Measurements from ENCODE around the gene GSTA1. TPM values are rescaled to one million over a fixed set of nuclear protein-coding genes. Genes with fewer than 3 reads are reported as not detected.
"Not testable (repeated sequence)": the region's sequence is repeated elsewhere in the genome, so short reads cannot be mapped to it uniquely, and the experiment has no call there.

The GSTA1 gene
- total RNA-seq, 1 experiment from 2014 or later: not detected

GRCh38 chr6:52808660-52809059 lies 5.0 kb upstream of the GSTA1 start:
- no peak for DNase-seq (ENCODE audit: low spot score)

GRCh38 chr6:52802806-52803205 lies 810 bp downstream of the GSTA1 start:
- DNase-seq (ENCODE audit: low spot score): no peak

- DNase-seq (ENCODE audit: low spot score): no peak
These were observed 2.3 kb downstream of the GSTA1 start for GRCh38 chr6:52801188-52801841.

- not testable (repeated sequence) for DNase-seq (ENCODE audit: low spot score)
These were observed 4.3 kb downstream of the GSTA1 start for GRCh38 chr6:52799272-52799671.

- not testable (repeated sequence) for DNase-seq (ENCODE audit: low spot score)
These were observed 9.2 kb downstream of the GSTA1 start for GRCh38 chr6:52794366-52794765.

DNA sequence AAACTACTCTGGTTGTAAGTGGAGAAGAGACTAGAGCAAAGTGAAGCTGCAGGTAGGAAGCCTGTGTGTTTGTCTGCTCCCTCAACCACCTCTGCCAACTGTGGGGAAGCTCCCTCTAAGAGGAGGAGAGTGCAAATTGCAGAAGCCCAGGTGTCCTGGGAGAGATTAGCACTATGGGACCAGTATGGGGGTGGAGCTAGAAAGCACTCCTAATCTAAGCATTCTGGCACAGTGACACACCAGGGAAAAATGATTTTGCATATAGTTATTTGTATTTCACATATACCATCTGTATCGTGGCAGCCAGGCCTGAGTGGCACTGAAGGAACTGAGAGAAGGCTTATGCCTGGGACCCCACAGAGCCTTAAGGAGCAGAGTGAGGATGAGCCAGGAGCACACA lies 12.8 kb downstream of the GSTA1 start:
- no peak for DNase-seq (ENCODE audit: low spot score)

DNA sequence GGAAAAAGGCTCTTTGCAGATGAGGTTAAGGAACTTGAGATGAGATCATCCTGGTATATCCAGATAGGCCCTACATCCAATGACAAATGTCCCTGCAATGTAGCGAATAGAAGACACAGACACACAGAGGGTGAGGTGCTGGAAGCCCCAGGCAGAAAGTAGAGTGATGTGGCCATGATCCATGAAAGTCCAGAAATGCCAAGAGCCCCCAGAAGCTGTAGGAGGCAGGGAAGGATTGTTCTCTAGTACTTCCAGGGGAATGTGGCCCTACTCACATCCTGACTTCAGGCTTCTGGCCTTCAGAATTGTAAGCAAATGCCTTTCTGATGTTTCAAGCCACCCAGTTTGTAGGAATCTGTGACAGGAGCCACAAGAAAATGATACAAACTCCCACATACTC lies 14.0 kb downstream of the GSTA1 start:
- not testable (repeated sequence) for DNase-seq (ENCODE audit: low spot score)

DNA sequence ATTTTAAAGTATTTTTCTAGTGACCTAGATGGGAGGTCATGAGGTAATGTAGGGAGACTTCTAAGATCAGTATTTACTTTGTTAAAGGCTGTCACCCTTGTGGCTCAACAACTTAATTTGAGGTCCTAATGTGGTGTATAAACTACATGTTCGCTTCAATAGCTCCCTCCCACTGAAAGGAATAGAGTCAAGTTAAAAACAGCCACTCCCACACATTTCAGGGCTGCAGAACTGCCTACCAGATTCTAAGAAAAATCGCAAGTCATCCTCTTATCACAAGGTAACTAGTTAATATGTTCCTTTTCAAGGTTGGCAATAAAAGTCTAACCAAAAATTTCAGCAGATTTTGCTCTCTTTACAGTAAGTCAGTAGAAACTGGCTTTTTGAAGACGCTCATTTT lies 15.1 kb downstream of the GSTA1 start:
- DNase-seq (ENCODE audit: low spot score): no peak

GRCh38 chr6:52787917-52788316 lies 15.7 kb downstream of the GSTA1 start:
- DNase-seq (ENCODE audit: low spot score): no peak

DNA sequence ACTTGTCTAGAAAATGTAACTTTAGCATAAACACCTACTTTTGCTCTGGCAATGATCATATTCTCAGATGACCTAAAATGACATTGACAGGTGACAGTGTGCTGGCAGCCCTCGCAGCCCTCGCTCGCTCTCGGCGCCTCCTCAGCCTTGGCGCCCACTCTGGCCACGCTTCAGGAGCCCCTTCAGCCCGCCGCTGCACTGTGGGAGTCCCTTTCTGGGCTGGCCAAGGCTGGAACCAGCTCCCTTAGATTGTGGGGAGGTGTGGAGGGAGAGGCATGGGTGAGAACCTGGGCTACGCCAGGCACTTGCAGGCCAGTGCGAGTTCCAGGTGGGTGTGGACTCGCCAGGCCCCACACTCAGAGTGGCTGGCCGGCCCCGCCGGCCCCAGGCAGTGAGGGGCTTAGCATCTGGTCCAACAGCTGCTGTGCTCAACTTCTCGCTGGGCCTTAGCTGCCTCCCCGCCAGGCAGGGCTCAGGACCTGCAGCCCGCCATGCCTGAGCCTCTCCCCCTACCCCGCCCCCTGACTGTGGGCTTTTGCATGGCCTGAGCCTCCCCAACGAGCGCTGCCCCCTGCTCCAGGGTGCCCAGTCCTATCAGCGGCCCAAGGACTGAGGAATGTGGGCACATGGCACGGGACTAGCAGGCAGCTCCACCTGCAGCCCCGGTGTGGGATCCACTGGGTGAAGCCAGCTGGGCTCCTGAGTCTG lies 17.2 kb downstream of the GSTA1 start:
- DNase-seq (ENCODE audit: low spot score): no peak

DNA sequence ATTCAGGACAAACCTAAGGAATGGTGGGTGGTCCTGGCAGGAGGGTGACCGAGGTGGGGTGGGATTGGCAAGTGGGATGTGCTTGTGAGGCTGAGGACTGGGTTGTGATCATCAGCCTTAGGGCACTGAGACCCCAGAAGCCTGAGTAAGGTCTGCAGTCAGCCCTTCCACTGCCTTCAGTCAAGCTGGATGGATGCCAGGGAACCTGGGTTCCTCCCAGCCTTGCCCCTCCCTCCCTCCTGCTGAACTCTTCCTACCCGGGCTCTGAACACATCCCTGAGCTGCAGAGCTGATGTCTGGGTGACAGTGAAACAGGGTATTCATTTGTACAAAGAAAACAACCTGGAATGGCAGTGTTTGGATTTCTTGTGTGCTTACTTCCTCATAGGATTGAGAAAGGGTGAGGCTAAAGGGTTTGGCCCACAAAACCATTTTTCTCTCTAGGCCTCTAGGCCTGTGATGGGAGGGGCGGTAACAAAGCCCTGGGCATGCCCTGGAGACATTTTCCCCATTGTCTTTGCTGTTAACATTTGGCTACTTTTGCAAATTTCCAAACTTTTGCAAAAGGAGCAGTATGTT lies 20.8 kb downstream of the GSTA1 start:
- DNase-seq (ENCODE audit: low spot score): not testable (repeated sequence)

DNA sequence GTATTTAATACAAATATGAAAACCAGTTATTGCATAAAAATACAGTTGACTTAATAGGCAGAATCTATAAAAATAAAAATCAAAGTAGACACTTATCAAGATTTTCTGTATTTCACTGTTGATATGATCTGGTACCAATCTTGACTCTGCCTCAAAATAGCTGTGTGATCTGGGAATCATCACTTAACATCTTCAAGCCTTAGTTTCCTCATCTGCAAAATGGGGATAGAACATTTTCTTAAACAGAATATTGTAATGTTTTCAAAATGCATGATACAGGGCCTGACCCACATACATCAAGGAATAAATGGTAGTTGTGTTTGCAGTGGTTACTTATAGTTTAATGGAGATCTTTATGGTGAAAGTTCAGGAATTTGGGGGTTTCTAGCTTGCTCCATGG lies 21.4 kb downstream of the GSTA1 start:
- DNase-seq (ENCODE audit: low spot score): not testable (repeated sequence)

GRCh38 chr6:52779237-52779636 lies 24.4 kb downstream of the GSTA1 start:
- DNase-seq (ENCODE audit: low spot score): no peak

- DNase-seq (ENCODE audit: low spot score): not testable (repeated sequence)
These were observed 26.8 kb downstream of the GSTA1 start for GRCh38 chr6:52776711-52777351.

DNA sequence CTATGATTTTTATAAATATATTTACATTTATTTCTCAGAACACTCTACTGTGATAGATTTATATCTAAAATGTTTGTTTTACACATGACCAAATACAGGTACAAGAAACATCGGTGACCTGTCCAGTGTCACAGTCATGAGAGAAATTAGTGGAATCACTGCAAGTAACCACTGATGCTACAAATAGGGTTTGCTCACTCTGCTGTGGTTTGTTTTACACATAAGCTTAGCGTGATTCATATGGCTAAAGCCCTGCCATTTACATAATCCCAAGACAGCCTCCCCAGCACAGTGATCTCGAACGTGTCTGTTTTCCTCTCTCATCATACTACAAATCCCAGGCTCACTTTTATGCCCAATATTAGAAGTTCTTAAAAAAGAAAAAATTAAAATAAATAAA lies 34.2 kb downstream of the GSTA1 start:
- not testable (repeated sequence) for DNase-seq (ENCODE audit: low spot score)

DNA sequence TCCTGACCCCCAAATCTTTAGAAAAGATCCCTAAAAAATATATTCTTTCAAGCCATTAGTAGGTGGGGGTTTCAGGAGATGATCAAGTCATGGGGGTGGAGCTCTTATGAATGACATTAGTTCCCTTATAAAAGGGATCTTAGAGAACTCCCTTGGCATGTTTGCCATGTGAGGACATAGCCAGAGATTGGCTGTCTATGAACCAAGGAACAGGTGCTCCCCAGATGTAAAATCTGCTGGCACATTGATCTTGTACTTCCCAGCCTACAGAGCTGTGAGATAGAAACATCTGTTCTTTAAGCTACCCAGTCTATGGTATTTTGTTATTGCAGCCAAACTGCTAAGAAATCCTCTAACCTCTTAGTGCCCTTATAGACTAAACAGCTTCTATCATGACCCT lies 36.0 kb downstream of the GSTA1 start:
- DNase-seq (ENCODE audit: low spot score): not testable (repeated sequence)

DNA sequence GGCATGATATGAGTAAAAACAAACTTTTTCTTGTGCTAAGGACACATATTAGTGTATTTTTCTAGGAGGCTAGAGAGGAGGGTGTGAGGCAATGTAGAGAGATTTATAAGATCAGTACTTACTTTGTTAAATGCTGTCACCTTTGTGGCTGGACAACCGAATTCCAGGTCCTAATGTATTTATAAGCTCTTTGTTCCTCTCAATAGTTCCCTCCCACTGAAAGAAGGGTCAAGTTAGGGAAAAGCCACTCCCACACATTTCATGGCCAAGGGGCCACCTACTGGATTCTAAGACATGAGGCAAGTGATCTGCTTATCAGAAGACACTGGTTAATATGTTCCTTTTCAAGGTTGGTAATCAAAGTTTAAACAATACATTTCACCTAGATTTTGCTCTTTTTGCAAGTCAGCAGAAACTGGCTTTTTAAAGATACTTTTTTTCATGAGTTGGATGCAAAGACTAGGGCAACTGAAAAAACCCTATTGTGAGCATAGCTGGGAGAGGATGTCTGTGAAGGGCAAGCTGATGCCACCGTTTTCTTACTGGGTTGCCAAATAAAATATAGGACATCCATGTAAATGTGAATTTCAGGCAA lies 40.2 kb downstream of the GSTA1 start, which contains the start of gene GSTA2:
TSS of gene GSTA2 (minus strand) at position 154 of the 595 bp plus-strand sequence. CDS start 5,528 bp downstream, outside the sequence.
- DNase-seq (ENCODE audit: low spot score): not testable (repeated sequence)

DNA sequence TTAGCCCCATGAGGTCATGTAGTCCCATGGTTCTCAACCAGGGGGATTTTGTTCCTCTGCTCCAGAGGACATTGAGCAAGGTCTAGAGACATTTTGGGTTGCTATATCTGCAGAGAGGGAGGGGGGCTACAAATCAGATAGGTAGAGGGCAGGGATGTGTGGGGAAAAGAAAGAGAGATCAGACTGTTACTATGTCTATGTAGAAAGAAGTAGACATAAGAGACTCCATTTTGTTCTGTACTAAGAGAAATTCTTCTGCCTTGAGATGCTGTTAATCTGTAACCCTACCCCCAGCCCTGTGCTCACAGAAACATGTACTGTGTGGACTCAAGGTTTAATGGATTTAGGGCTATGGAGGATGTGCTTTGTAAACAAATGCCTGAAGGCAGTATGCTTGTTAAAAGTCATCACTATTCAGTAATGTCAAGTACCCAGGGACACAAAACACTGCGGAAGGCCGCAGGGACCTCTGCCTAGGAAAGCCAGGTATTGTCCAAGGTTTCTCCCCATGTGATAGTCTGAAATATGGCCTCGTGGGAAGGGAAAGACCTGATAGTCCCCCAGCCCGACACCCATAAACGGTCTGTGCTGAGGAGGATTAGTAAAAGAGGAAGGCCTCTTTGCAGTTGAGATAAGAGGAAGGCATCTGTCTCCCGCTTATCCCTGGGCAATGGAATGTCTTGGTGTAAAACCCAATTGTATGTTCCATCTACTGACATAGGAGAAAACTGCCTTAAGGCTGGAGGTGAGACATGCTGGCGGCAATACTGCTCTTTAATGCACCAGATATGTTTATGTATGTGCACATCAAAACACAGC lies 41.7 kb downstream of the GSTA1 start:
- DNase-seq (ENCODE audit: low spot score): not testable (repeated sequence)

GRCh38 chr6:52760105-52760765 lies 43.4 kb downstream of the GSTA1 start:
- DNase-seq (ENCODE audit: low spot score): no peak

GRCh38 chr6:52759085-52759484 lies 44.5 kb downstream of the GSTA1 start:
- DNase-seq (ENCODE audit: low spot score): no peak

All from A172 (cell line).